HepG2 (cell line): ENCODE measurements around the gene URM1. TPM values are rescaled to one million over a fixed set of nuclear protein-coding genes. Genes with fewer than 3 reads are reported as not detected.

Experiments used
- CENPX ChIP-seq: sonication (generic); formaldehyde crosslinking; IDR thresholded peaks from 2 replicates; pipeline ENCODE4 v1.9.0; 2021; ENCODE audit warnings: mild to moderate bottlenecking, missing genetic modification reagents, moderate library complexity
- DR1 ChIP-seq: sonication (generic); formaldehyde crosslinking; IDR thresholded peaks from 2 replicates; pipeline ENCODE4 v1.8.0; 2021; ENCODE audit warnings: mild to moderate bottlenecking, missing genetic modification reagents, inconsistent platforms
- ELF3 ChIP-seq: IDR thresholded peaks from 2 replicates; pipeline ENCODE4 v1.6.1; 2016; ENCODE audit warnings: missing genetic modification reagents, missing compliant biosample characterization
- HNRNPH1 ChIP-seq: fragments of 200-400 bp; formaldehyde crosslinking; optimal IDR thresholded peaks from 2 replicates; pipeline ENCODE3; 2017; ENCODE audit warnings: mild to moderate bottlenecking, low read depth, low read length
- IRF2 ChIP-seq: IDR thresholded peaks from 2 replicates; pipeline ENCODE4 v1.6.1; 2018; ENCODE audit warnings: missing genetic modification reagents, missing compliant biosample characterization
- KDM5B ChIP-seq: sonication (generic); formaldehyde crosslinking; IDR thresholded peaks from 2 replicates; pipeline ENCODE4 v1.4.0; 2020; ENCODE audit warnings: missing genetic modification reagents, mild to moderate bottlenecking, borderline replicate concordance
- MED8 ChIP-seq: sonication (generic); formaldehyde crosslinking; IDR thresholded peaks from 2 replicates; pipeline ENCODE4 v1.8.1; 2023; ENCODE audit warnings: mild to moderate bottlenecking, missing genetic modification reagents; ENCODE audit not compliant: insufficient replicate concordance
- MTF1 ChIP-seq: sonication (generic); formaldehyde crosslinking; IDR thresholded peaks from 2 replicates; pipeline ENCODE4 v1.5.0; 2020; ENCODE audit warnings: missing genetic modification reagents
- NR0B2 ChIP-seq: sonication (generic); formaldehyde crosslinking; IDR thresholded peaks from 2 replicates; pipeline ENCODE4 v1.4.0; 2020; ENCODE audit warnings: mild to moderate bottlenecking, missing genetic modification reagents
- RFXAP ChIP-seq: sonication (generic); formaldehyde crosslinking; IDR thresholded peaks from 2 replicates; pipeline ENCODE4 v1.4.0; 2020; ENCODE audit warnings: missing genetic modification reagents, borderline replicate concordance
- SNRNP70 ChIP-seq: fragments of 200-400 bp; formaldehyde crosslinking; IDR thresholded peaks from 2 replicates; pipeline ENCODE4 v1.6.1; 2017; ENCODE audit warnings: mild to moderate bottlenecking, low read depth, low read length, moderate library complexity
- TFDP2 ChIP-seq: sonication (generic); formaldehyde crosslinking; IDR thresholded peaks from 2 replicates; pipeline ENCODE4 v1.4.0; 2020; ENCODE audit warnings: missing genetic modification reagents
- THAP8 ChIP-seq: sonication (generic); formaldehyde crosslinking; IDR thresholded peaks from 2 replicates; pipeline ENCODE4 v1.5.1; 2020; ENCODE audit warnings: missing genetic modification reagents, mild to moderate bottlenecking, borderline replicate concordance
- ZBTB7A ChIP-seq: sonication (generic); formaldehyde crosslinking; IDR thresholded peaks from 2 replicates; pipeline ENCODE4 v1.8.0; 2022; ENCODE audit warnings: mild to moderate bottlenecking, missing genetic modification reagents
- ZNF281 ChIP-seq: sonication (generic); formaldehyde crosslinking; IDR thresholded peaks from 2 replicates; pipeline ENCODE4 v1.4.0; 2020; ENCODE audit warnings: missing genetic modification reagents, borderline replicate concordance
- ZNF609 ChIP-seq: sonication (generic); formaldehyde crosslinking; IDR thresholded peaks from 2 replicates; pipeline ENCODE4 v1.4.0; 2020; ENCODE audit warnings: mild to moderate bottlenecking, missing genetic modification reagents, borderline replicate concordance
- ZNF674 ChIP-seq: sonication (generic); formaldehyde crosslinking; IDR thresholded peaks from 2 replicates; pipeline ENCODE4 v1.5.0; 2020; ENCODE audit warnings: low read depth, mild to moderate bottlenecking, missing genetic modification reagents
- ZNF737 ChIP-seq: sonication (generic); formaldehyde crosslinking; IDR thresholded peaks from 2 replicates; pipeline ENCODE4 v1.5.0; 2020; ENCODE audit warnings: missing genetic modification reagents, mild to moderate bottlenecking, borderline replicate concordance
- ZSCAN21 ChIP-seq: sonication (generic); formaldehyde crosslinking; IDR thresholded peaks from 2 replicates; pipeline ENCODE4 v1.8.0; 2022; ENCODE audit warnings: mild to moderate bottlenecking, missing genetic modification reagents, moderate library complexity, borderline replicate concordance
- polyA plus RNA-seq, 8 experiments: library from polyadenylated mRNA; depleted of rRNA in 3 of 8; stranded (reverse) in 7 of 8; unstranded in 1 of 8; fragments of >200 nt; fragmentation: Illumina TruSeq in 4 of 8; extraction: Trizol in 4 of 8; gene quantifications; 2 replicates each; pipeline versions ENCODE4 v1.2.1 to v1.2.3, GENCODE V29; 2011 to 2016; ENCODE audit warnings: low read depth in 4 of 8, missing spikeins in 1 of 8, mixed read lengths in 1 of 8; ENCODE audit not compliant: insufficient read depth in 1 of 8
- total RNA-seq, 5 experiments: library from RNA; depleted of rRNA; stranded (reverse); fragments of >200 nt; fragmentation: Illumina TruSeq; extraction: Trizol; gene quantifications; 2 replicates each; pipeline ENCODE4 v1.2.3, GENCODE V29; 2016; ENCODE audit warnings: low read depth in 1 of 5

The URM1 gene
- total and polyA plus RNA-seq, 2 of the 13 experiments (the other 11 are each of a cell fraction or from before 2014, with no cell fraction given) = 37.1 to 41.3 TPM

DNA sequence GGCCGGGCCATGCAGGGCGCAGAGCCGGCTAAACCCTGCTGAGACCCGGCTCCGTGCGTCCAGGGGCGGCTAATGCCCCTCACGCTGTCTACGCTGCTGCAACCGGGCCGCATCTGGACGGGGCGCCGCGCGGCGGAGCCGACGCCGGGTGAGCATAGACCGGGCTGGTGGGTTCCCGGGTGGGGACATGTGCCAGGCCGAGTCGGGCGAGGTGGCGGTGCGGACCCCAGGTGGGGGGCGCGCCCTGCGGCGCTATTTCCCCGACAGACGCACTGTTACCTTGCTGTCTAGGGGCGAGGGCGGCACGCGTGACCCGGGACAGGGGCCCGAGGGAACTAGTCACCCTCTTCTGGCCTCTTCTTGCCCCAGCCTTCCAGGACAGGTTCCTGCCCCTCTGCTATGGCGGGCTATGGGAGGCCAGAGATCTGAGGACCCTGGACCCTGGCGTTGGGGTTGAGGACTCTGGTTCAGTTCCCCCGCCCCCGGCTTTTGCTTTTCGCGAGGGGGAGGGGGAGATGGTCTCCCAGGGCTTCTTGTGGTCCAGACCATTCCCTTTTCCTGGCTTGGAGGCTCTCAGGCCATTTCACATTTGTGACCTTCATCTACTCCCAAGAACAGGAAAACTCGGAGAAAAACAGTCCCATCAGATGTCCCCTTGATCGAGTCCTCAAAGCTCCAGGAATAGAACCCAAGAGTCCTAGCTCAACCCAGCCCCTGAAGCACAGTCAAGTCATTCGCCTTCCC lies 30.3 kb upstream of the URM1 start (continued):
- TF ChIP-seq RFXAP (CRISPR knock-in tag) = 0 out of 2 replicates have a peak, but pooled peaks have one; percentile 14
- TF ChIP-seq MTF1 (CRISPR knock-in tag) = no peak
- no peak for TF ChIP-seq NR0B2 (CRISPR knock-in tag)
- no peak for TF ChIP-seq ZNF737 (CRISPR knock-in tag)
- no peak for TF ChIP-seq ZSCAN21 (CRISPR knock-in tag)
- no peak for TF ChIP-seq ZNF674 (CRISPR knock-in tag)
- no peak for TF ChIP-seq HNRNPH1
- no peak for TF ChIP-seq MED8 (CRISPR knock-in tag)
- no peak for TF ChIP-seq CENPX (CRISPR knock-in tag)
- no peak for TF ChIP-seq DR1 (CRISPR knock-in tag)
- no peak for TF ChIP-seq ZNF609
- no peak for TF ChIP-seq ZBTB7A (CRISPR knock-in tag)
- no peak for TF ChIP-seq IRF2
- no peak for TF ChIP-seq KDM5B (CRISPR knock-in tag)
- 0 out of 2 replicates have a peak, but pooled peaks have one; percentile 19 for TF ChIP-seq ZNF281 (CRISPR knock-in tag)
- TF ChIP-seq SNRNP70 = no peak
- no peak for TF ChIP-seq THAP8 (CRISPR knock-in tag)
- no peak for TF ChIP-seq TFDP2
- no peak for TF ChIP-seq ELF3 (CRISPR knock-in tag)
